B cell (primary cell): Measurements from ENCODE around the gene OXCT1. TPM values are rescaled to one million over a fixed set of nuclear protein-coding genes. Genes with fewer than 3 reads are reported as not detected.
"Not testable (repeated sequence)": the region's sequence is repeated elsewhere in the genome, so short reads cannot be mapped to it uniquely, and the experiment has no call there.

Experiments
- ATAC-seq: fragments of 200-7000 bp; cut with Tn5 transposase; one replicate; pipeline ENCODE4 v1.10.0; 2021; ENCODE audit warnings: low read depth, mild to moderate bottlenecking, moderate number of reproducible peaks, moderate library complexity
- CTCF ChIA-PET: fragments of 350-600 bp; sonication (Branson Sonifier 250); formaldehyde crosslinking; loops from one replicate; lab custom pipeline; 2021; ENCODE audit warnings: antibody characterized with exemption, inconsistent platforms; lab: Charles Lee
- POLR2A ChIA-PET: fragments of 350-600 bp; sonication (Branson Sonifier 250); formaldehyde crosslinking; loops from one replicate; lab custom pipeline; 2021; ENCODE audit warnings: antibody characterized with exemption; lab: Charles Lee
- DNase-seq: peaks from one replicate; pipeline ENCODE4 v3.0.0; 2013
- H2AFZ ChIP-seq: 2 replicates; pipeline ENCODE4 v1.6.1; 2012; ENCODE audit warnings: mild to moderate bottlenecking, low read depth, low read length; ENCODE audit not compliant: insufficient read depth, poor library complexity, severe bottlenecking
- H3K27ac ChIP-seq, 2 donors: 1 replicate in 1 of 2; 2 replicates in 1 of 2; pipeline ENCODE4 v1.5.1; 2012 to 2013; ENCODE audit warnings: low read length in 2 of 2, mild to moderate bottlenecking in 2 of 2, moderate library complexity in 1 of 2
- H3K27me3 ChIP-seq, 4 experiments: fragments of 200-600 bp in 1 of 4; sonication (generic) in 1 of 4; replicated peaks in 1 of 4; 1 replicate in 2 of 4; 2 replicates in 2 of 4; pipeline versions ENCODE4 v1.6.1 to v1.7.0; 2013 to 2016; ENCODE audit warnings: low read length in 3 of 4, mild to moderate bottlenecking in 2 of 4, mixed read lengths in 1 of 4, moderate library complexity in 1 of 4; ENCODE audit not compliant: insufficient read depth in 4 of 4, control insufficient read depth in 3 of 4; ENCODE audit errors: control extremely low read depth in 1 of 4
- H3K36me3 ChIP-seq, 2 experiments: replicated peaks in 1 of 2; 1 replicate in 1 of 2; 2 replicates in 1 of 2; pipeline versions ENCODE4 v1.6.1 to v1.7.1; 2013; ENCODE audit warnings: low read length in 1 of 2; ENCODE audit not compliant: insufficient read depth in 2 of 2, control insufficient read depth in 1 of 2; ENCODE audit errors: control extremely low read depth in 1 of 2, extremely low read depth in 1 of 2
- H3K4me1 ChIP-seq, 2 donors: fragments of 200-600 bp in 1 of 2; sonication (generic) in 1 of 2; 1 replicate in 1 of 2; 2 replicates in 1 of 2; pipeline versions ENCODE4 v1.5.1 to v1.6.1; 2013 to 2017; ENCODE audit warnings: low read length in 2 of 2; ENCODE audit not compliant: control insufficient read depth in 2 of 2, insufficient read depth in 2 of 2
- H3K4me2 ChIP-seq: replicated peaks from 2 replicates; pipeline ENCODE3; 2012; ENCODE audit warnings: mild to moderate bottlenecking, low read depth, low read length; ENCODE audit not compliant: poor library complexity, severe bottlenecking
- H3K4me3 ChIP-seq, 5 experiments: fragments of 200-600 bp in 1 of 5; sonication (generic) in 1 of 5; 1 replicate in 3 of 5; 2 replicates in 2 of 5; pipeline versions ENCODE4 v1.5.1 to v1.7.0; 2011 to 2016; ENCODE audit warnings: low read length in 4 of 5, mild to moderate bottlenecking in 4 of 5, low read depth in 2 of 5, control low read depth in 1 of 5, moderate library complexity in 1 of 5; ENCODE audit not compliant: insufficient read depth in 1 of 5; ENCODE audit errors: control extremely low read depth in 1 of 5, extremely low read depth in 1 of 5
- H3K79me2 ChIP-seq: fragments of 200-600 bp; sonication (generic); one replicate; pipeline ENCODE4 v1.6.0; 2016; ENCODE audit warnings: low read length; ENCODE audit not compliant: control insufficient read depth, insufficient read depth
- H3K9ac ChIP-seq: fragments of 200-600 bp; sonication (generic); 2 replicates; pipeline ENCODE4 v1.6.1; 2017; ENCODE audit warnings: mild to moderate bottlenecking, low read length, moderate library complexity
- H3K9me3 ChIP-seq, 3 donors: one replicate each; pipeline versions ENCODE4 v1.6.1 to v1.7.1; 2013; ENCODE audit warnings: low read length in 2 of 3; ENCODE audit not compliant: control insufficient read depth in 2 of 3, insufficient read depth in 1 of 3; ENCODE audit errors: control extremely low read depth in 1 of 3
- H4K20me1 ChIP-seq: 2 replicates; pipeline ENCODE4 v1.6.0; 2012; ENCODE audit warnings: mild to moderate bottlenecking, low read length; ENCODE audit not compliant: insufficient read depth, control insufficient read depth, poor library complexity, severe bottlenecking
- H3K27ac Mint-ChIP-seq: one replicate; pipeline ENCODE4 v1.8.0; 2021; ENCODE audit warnings: mixed read lengths
- H3K27me3 Mint-ChIP-seq: one replicate; pipeline ENCODE4 v1.8.0; 2021; ENCODE audit warnings: mixed read lengths
- H3K4me1 Mint-ChIP-seq: one replicate; pipeline ENCODE4 v1.8.0; 2021; ENCODE audit warnings: mixed read lengths
- H3K4me3 Mint-ChIP-seq: one replicate; pipeline ENCODE4 v1.8.0; 2021; ENCODE audit warnings: mixed read lengths
- H3K9me3 Mint-ChIP-seq: one replicate; pipeline ENCODE4 v1.8.0; 2022; ENCODE audit warnings: mixed read lengths; ENCODE audit not compliant: insufficient read depth
- CTCF ChIP-seq: fragments of 200-600 bp; IDR thresholded peaks from one replicate; pipeline ENCODE4 v1.8.0; 2022; ENCODE audit warnings: antibody characterized with exemption, mild to moderate bottlenecking
- EZH2 ChIP-seq: IDR thresholded peaks from 2 replicates; pipeline ENCODE4 v1.6.1; 2012; ENCODE audit warnings: borderline replicate concordance, low read depth, mild to moderate bottlenecking, moderate library complexity, low read length; ENCODE audit not compliant: insufficient read depth, poor library complexity, severe bottlenecking
- WGBS: methylation state at CpG from one replicate; pipeline ENCODE4 v1.1.5; 2013; ENCODE audit warnings: missing lambda C conversion rate; ENCODE audit not compliant: insufficient coverage; 5-methylcytosine and 5-hydroxymethylcytosine counted together
- intact Hi-C: fragments of 100-400 bp; cut with micrococcal nuclease; formaldehyde crosslinking; loops from one replicate; pipeline ENCODE4 v1.10.0; 2022
- polyA plus RNA-seq: library from polyadenylated mRNA; depleted of rRNA; stranded (reverse); fragments of >200 nt; gene quantifications from 2 replicates; pipeline ENCODE4 v1.2.3, GENCODE V29; 2012
- total RNA-seq, 2 donors: library from RNA; stranded (reverse); fragments of 120-200 nt in 1 of 2; gene quantifications; 1 replicate in 1 of 2; 2 replicates in 1 of 2; pipeline versions ENCODE4 v1.2.3 to v1.2.4, GENCODE V29; 2013 to 2022

OXCT1 gene
- total and polyA plus RNA-seq, 2 donors (not counting 1 experiment from before 2014, with no cell fraction given): 11.0 to 35.6 TPM

- Mint-ChIP-seq H3K4me3 (no peak overlapping the region), H3K27ac (no peak overlapping the region), H3K27me3 (no peaks in the 10 kb centered on the region), H3K9me3 (no peaks in the 10 kb centered on the region), H3K4me1 (no peaks in the 10 kb centered on the region)
- Histone ChIP-seq H4K20me1 (no peaks in the 10 kb centered on the region), H3K79me2 (peaks cover 3% of the 10 kb centered on the region), H3K4me1 (no peaks in the 10 kb centered on the region), H3K27ac (no peak overlapping the region), H3K4me2 (no peak overlapping the region), H3K9ac (no peak overlapping the region), H3K27me3 (no peaks in the 10 kb centered on the region), H3K9me3 (peaks cover 0 to 1% (median 0%) of the 10 kb centered on the region in 3 donors), H2AFZ (no peak overlapping the region), H3K4me3 (no peak overlapping the region), H3K36me3 (peaks cover 23 to 52% of the 10 kb centered on the region in 2 experiments)
- intact Hi-C loops: loop anchor here (10.0 kb wide), 1 partner anchor 574 kb away; no protein-coding TSS in a partner anchor
- 100% methylated on average over 2 of the region's 6 CpGs for WGBS
- ATAC-seq: no peak
- POLR2A ChIA-PET: no interaction called here
- no peak for DNase-seq
- TF ChIP-seq CTCF (no peak), EZH2 (no peak)
- CTCF ChIA-PET: interaction anchor here (0.6 kb wide), 1 partner anchor 75 kb away, joined by 4 read pairs; no protein-coding TSS in a partner anchor
Observed at GRCh38 chr5:41848983-41849382, 21.2 kb downstream of the OXCT1 start.

GRCh38 chr5:41845751-41846150 lies 24.5 kb downstream of the OXCT1 start:
- H3K27ac Mint-ChIP-seq, H3K4me3 ChIP-seq, H3K4me1 ChIP-seq, ATAC-seq, H3K27me3 ChIP-seq, H2AFZ ChIP-seq, H3K79me2 ChIP-seq, DNase-seq, H3K4me1 Mint-ChIP-seq, H3K4me3 Mint-ChIP-seq, H3K9me3 Mint-ChIP-seq, POLR2A ChIA-PET, H4K20me1 ChIP-seq, H3K9ac ChIP-seq, H3K27ac ChIP-seq, H3K4me2 ChIP-seq, H3K27me3 Mint-ChIP-seq, H3K9me3 ChIP-seq: not testable (repeated sequence)
- intact Hi-C loops: loop anchor here (10.0 kb wide), 1 partner anchor 571 kb away; no protein-coding TSS in a partner anchor
- CTCF ChIA-PET: interaction anchor here (0.7 to 12.1 kb wide), 2 partner anchors 10 to 12 kb away, joined by 3 to 76 read pairs; no protein-coding TSS in a partner anchor
- WGBS: no CpG with 5 or more reads among the region's 1 CpG
- peaks cover 19 to 35% of the 10 kb centered on the region in 2 experiments for H3K36me3 ChIP-seq
